Caki2 (cell line): Measurements from ENCODE around the gene PLEKHN1. TPM values are rescaled to one million over a fixed set of nuclear protein-coding genes. Genes with fewer than 3 reads are reported as not detected.
A peak's percentile ranks its signal among the peaks of the same experiment; 100 is the strongest.
"Not testable (repeated sequence)": the region's sequence is repeated elsewhere in the genome, so short reads cannot be mapped to it uniquely, and the experiment has no call there.

Experiments
- DNase-seq: peaks from one replicate; pipeline ENCODE4 v3.0.0-alpha.2; 2015; ENCODE audit warnings: low read depth
- in situ Hi-C: cut with HindIII; loops from 2 replicates; pipeline ENCODE4 v1.10.0; 2016; ENCODE audit warnings: low sequenced_read_pairs, low pct_unique_long_range_greater_than_20kb, mixed read lengths
- total RNA-seq: library from RNA; depleted of rRNA; stranded (reverse); fragments of >200 nt; shearing (Covaris generic); gene quantifications from 2 replicates; pipeline ENCODE4 v1.2.3, GENCODE V29; 2014; ENCODE audit warnings: low replicate concordance

The PLEKHN1 gene
- total RNA-seq, 1 experiment from 2014 or later: 2.3 TPM

DNA sequence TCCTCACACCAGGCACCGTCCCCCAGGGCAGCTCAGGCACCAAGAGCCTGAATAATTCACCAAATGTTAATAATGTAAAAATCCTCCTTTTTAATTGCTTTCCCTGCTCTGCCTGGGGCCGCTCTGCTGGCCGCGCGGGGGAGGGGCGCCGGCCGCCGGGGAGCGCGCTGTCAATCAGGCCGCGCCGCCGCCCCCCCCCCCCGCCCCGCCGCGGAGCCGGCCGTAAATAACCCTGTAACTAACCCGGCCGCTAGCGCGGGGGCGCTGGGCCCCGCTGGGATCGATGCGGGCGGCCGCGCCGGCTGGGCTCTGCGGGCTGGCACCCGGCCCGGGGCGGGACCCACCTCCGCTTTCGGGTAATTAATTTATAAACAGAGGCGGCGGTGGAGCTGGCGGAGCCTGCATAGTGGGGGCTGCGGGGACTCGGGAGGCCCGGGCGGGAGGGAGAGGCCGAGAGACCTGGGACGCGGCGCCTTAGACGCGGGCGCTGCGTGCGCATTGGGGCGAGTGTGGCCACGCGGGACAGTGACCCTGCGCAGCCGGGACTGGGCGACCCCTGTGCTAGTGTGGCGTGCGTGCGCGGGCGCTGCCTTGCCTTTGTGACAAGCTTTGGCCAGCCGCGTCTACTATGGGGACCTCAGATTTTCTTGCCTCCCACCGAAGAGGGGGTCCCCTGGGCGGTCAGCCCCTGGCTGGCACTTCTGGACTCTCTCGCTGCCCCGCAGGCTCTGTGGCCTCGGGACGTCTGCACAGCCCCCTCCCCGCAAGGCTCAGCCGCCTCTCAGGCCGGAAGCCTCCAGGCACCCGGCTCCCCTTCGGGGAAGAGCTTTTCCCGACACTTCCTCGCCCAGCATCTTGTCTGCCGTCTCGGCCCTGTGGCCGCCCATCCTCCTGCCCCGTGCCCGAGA is 25.9 kb upstream of the PLEKHN1 start:
- in situ Hi-C loops: no loop called here
- DNase-seq: peak; percentile 87

DNA sequence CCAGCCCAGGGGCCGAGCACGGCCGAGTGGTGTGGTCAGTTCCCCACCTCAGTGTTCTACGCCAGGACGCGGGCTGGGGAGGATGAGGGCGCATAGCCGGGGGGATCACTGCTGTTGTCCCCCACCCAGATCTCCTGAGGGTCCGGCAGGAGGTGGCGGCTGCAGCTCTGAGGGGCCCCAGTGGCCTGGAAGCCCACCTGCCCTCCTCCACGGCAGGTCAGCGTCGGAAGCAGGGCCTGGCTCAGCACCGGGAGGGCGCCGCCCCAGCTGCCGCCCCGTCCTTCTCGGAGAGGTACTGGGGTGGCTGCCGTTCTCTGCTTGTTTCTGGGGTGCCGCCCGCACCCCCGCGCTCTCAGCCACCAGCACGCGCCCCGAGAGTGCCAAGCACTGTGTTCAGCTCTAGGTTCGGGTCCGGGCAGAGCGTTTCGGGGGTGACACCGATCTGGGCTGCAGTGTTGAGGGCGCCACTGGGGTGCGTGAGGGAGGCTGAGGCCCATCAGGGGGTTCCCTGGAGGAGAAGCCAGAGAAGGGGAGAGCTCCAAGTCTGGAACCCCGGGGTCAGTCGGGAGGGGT is 25.2 kb upstream of the PLEKHN1 start:
- in situ Hi-C loops: no loop called here
- no peak for DNase-seq

DNA sequence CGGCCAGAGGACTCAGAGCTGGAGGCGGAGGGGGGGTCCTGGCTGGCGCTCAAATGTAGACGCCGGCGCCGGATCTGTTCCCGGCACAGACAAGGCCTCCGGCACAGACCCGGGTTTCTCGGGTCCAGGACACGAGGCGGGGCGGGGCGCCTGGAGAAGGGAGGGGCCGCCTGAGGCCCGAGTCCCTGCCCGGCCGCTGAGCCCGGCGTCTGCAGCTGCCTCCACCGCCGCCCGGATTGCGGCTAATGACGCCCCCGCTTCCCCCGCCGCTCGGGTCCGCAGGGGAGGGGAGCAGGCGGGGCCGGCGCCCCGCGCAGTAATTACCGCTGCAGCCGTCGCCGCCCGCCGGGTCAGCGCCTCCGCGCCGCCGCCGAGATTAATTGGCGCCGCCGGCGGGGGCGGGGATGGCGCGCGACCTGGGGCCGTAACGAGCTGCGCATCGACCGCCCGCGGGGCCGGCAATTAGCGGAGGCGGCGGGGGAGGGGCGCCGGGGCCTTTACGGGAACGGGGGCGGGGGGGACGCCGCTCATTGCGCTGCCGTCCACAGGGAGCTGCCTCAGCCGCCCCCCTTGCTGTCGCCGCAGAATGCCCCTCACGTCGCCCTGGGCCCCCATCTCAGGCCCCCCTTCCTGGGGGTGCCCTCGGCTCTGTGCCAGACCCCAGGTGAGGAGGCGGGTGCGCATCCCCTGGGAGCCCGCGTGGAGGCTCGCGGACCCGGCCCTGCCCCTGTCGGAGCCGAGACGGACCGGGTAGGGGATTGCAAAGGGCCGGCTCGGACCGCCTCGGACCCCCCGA is 24.5 kb upstream of the PLEKHN1 start:
- peak; percentile 93 for DNase-seq
- in situ Hi-C loops: no loop called here

- no peak for DNase-seq
- in situ Hi-C loops: no loop called here
Measured at GRCh38 chr1:942411-942821, 23.9 kb upstream of the PLEKHN1 start.

GRCh38 chr1:942864-943533 is 23.3 kb upstream of the PLEKHN1 start:
- in situ Hi-C loops: no loop called here
- DNase-seq: peak; percentile 59

GRCh38 chr1:943545-944340 is 22.5 kb upstream of the PLEKHN1 start:
- no peak for DNase-seq
- in situ Hi-C loops: no loop called here

DNA sequence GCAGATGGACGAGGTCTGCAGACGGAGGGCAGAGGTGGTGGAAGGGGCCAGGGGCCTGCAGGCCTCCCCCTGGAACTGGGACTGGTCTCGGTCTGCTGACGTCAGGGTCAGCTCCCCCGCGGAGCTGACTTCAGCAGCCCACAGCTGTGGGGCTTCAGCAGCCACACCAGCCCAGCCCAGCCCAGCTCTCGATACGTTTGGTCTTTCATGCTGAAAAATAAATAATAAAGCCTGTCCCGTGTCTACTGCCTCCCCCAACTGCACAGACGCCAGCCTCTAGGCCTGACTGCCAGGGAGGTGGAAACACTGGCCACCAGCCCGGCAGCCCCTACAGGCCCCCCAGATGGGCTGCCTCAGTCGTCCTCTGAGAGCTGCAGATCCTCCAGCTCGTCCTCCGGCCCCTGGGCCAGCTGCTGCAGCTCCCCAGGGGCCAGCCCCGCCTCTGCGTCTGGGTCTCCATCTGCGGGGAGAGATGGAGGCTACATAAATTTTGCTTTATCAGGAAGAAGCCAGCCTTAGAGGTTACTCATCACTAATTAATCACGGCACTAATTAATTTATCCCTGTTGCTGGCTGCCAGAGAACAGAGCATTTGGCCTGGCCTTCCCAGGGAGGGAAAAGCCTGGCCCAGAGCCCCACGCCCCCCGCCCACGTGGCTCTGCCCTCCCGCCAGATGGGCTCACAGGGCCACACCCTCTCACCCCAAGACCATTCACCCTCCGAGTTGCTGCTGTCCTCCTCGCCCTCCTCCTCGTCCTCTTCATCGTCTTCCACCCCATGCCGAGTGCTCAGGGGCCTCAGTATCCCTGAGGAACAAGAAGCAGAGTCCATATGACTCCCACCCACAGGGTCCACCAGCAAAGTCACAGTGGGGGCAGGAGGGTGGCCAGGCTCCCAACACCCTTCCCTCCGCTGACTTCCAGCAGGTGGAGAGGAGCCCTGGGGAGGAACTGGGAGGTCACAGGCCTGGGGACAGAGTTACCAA is 21.6 kb upstream of the PLEKHN1 start:
- DNase-seq: no peak
- in situ Hi-C loops: no loop called here

GRCh38 chr1:945688-946556 is 20.4 kb upstream of the PLEKHN1 start:
- in situ Hi-C loops: no loop called here
- no peak for DNase-seq

GRCh38 chr1:946811-947210 is 19.5 kb upstream of the PLEKHN1 start:
- in situ Hi-C loops, DNase-seq: not testable (repeated sequence)

GRCh38 chr1:947958-948357 is 18.3 kb upstream of the PLEKHN1 start:
- in situ Hi-C loops: no loop called here
- DNase-seq: no peak

GRCh38 chr1:950268-950667 is 16.0 kb upstream of the PLEKHN1 start:
- in situ Hi-C loops: no loop called here
- no peak for DNase-seq

GRCh38 chr1:950881-951280 is 15.4 kb upstream of the PLEKHN1 start:
- in situ Hi-C loops: no loop called here
- DNase-seq: no peak

DNA sequence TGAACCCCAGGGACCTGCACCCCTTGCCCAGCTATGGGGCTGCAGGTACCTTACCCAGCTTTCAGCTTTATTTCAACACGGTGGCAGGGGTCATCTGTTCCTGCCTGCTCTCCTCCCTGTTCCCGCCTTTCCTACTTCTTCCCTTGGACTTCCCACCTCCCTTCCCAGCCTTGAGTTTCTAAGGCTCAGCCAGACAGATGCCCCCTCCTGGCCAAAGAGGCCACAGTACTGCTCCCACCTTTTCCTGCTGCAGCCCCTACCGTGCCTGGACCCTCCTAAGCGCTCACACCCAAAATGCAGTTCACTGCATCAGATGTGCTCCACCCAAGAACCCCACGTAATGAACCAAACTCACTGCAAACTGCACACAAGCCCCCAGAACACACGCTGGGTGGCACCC is 14.9 kb upstream of the PLEKHN1 start:
- DNase-seq: no peak
- in situ Hi-C loops: no loop called here

- in situ Hi-C loops: no loop called here
Measured at GRCh38 chr1:952201-952600, 14.1 kb upstream of the PLEKHN1 start.

GRCh38 chr1:952603-953002 is 13.7 kb upstream of the PLEKHN1 start:
- in situ Hi-C loops: no loop called here

More at GRCh38 chr1:952201-952600, 14.1 kb upstream of the PLEKHN1 start:
- DNase-seq: no peak

More at GRCh38 chr1:952603-953002, 13.7 kb upstream of the PLEKHN1 start:
- DNase-seq: no peak
